Sigmoid colon (tissue), 3 donors: ENCODE measurements around the gene CEP85L.

Experiments used
- CTCF ChIP-seq, 4 experiments: fragments of 450-650 bp in 3 of 4; fragments of 200-600 bp in 1 of 4; IDR thresholded peaks; one replicate each; pipeline ENCODE4 v1.5.1; 2016 to 2019; ENCODE audit warnings: antibody characterized with exemption in 4 of 4, mild to moderate bottlenecking in 3 of 4, moderate library complexity in 2 of 4
- POLR2A ChIP-seq, 2 donors: fragments of 450-650 bp; IDR thresholded peaks; one replicate each; pipeline ENCODE4 v1.6.1; 2016; ENCODE audit warnings: antibody characterized with exemption in 2 of 2, mild to moderate bottlenecking in 2 of 2, moderate library complexity in 2 of 2

GRCh38 chr6:118551063-118552053 is 100.0 kb downstream of the CEP85L start:
- TF ChIP-seq CTCF (IDR thresholded peaks at IDR 0.05) (peak in 3 of 4 experiments; percentile 49 to 62 (median 56)), POLR2A (IDR thresholded peaks at IDR 0.05) (no peak)
